Hematopoietic multipotent progenitor cell treated with erythropoietin and hydrocortisone succinate and interleukin-3 and kit ligand, for 6 days (in vitro differentiated cells): ENCODE measurements around the gene CACNA1C.
A peak's percentile ranks its signal among the peaks of the same experiment; 100 is the strongest.

Experiments used
- DNase-seq: peaks from one replicate; pipeline ENCODE4 v3.0.0-alpha.2; 2015

The CACNA1C gene

GRCh38 chr12:2567711-2568110 lies 514.9 kb downstream of the CACNA1C start:
- DNase-seq: no peak

- no peak for DNase-seq
Measured at GRCh38 chr12:2570562-2570961, 517.8 kb downstream of the CACNA1C start.

GRCh38 chr12:2574355-2574935 lies 521.7 kb downstream of the CACNA1C start:
- DNase-seq: no peak

- DNase-seq: no peak
Measured at GRCh38 chr12:2575245-2575644, 522.5 kb downstream of the CACNA1C start.

GRCh38 chr12:2578211-2578610 lies 525.4 kb downstream of the CACNA1C start:
- DNase-seq: no peak

GRCh38 chr12:2578772-2579171 lies 526.0 kb downstream of the CACNA1C start:
- no peak for DNase-seq

GRCh38 chr12:2580821-2581220 lies 528.0 kb downstream of the CACNA1C start:
- no peak for DNase-seq

GRCh38 chr12:2581293-2582045 lies 528.7 kb downstream of the CACNA1C start:
- DNase-seq: no peak

GRCh38 chr12:2582631-2583030 lies 529.8 kb downstream of the CACNA1C start:
- DNase-seq: no peak

GRCh38 chr12:2583091-2583497 lies 530.3 kb downstream of the CACNA1C start:
- DNase-seq: peak; percentile 83

GRCh38 chr12:2583642-2584401 lies 531.0 kb downstream of the CACNA1C start:
- DNase-seq: no peak

- DNase-seq: no peak
Measured at GRCh38 chr12:2586156-2587038, 533.6 kb downstream of the CACNA1C start.

GRCh38 chr12:2588345-2588744 lies 535.6 kb downstream of the CACNA1C start:
- no peak for DNase-seq

GRCh38 chr12:2589381-2589780 lies 536.6 kb downstream of the CACNA1C start:
- no peak for DNase-seq

GRCh38 chr12:2593045-2593444 lies 540.3 kb downstream of the CACNA1C start:
- DNase-seq: no peak

- DNase-seq: no peak
Measured at GRCh38 chr12:2596441-2596840, 543.7 kb downstream of the CACNA1C start.

- DNase-seq: no peak
Measured at GRCh38 chr12:2605301-2605700, 552.5 kb downstream of the CACNA1C start.

GRCh38 chr12:2606186-2606910 lies 553.6 kb downstream of the CACNA1C start:
- no peak for DNase-seq

GRCh38 chr12:2607881-2608607 lies 555.3 kb downstream of the CACNA1C start:
- DNase-seq: no peak

- DNase-seq: no peak
Measured at GRCh38 chr12:2608608-2608945, 555.8 kb downstream of the CACNA1C start.

- no peak for DNase-seq
Measured at GRCh38 chr12:2609020-2609419, 556.2 kb downstream of the CACNA1C start.

GRCh38 chr12:2610358-2610757 lies 557.6 kb downstream of the CACNA1C start:
- no peak for DNase-seq
